NCI-H1694 treated with DMSO at 0.1 percent for 48 hours (cell line): ENCODE measurements around the gene AGXT.
A peak's percentile ranks its signal among the peaks of the same experiment; 100 is the strongest.

Experiments used
- DNase-seq: peaks from one replicate; lab custom pipeline; 2025; lab: John Stamatoyannopoulos, UW

AGXT gene

GRCh38 chr2:240916571-240917008, 48.0 kb downstream of the AGXT start:
- DNase-seq, result peak; percentile 13

- DNase-seq, result no peak
Observed at GRCh38 chr2:240917009-240917683, 48.5 kb downstream of the AGXT start.

GRCh38 chr2:240917684-240918257, 49.1 kb downstream of the AGXT start:
- no peak for DNase-seq

- DNase-seq, result no peak
Observed at GRCh38 chr2:240918258-240919091, 49.9 kb downstream of the AGXT start.

- DNase-seq, result no peak
Observed at GRCh38 chr2:240919161-240919781, 50.6 kb downstream of the AGXT start.

GRCh38 chr2:240919786-240920782, 51.5 kb downstream of the AGXT start:
- DNase-seq, result no peak

GRCh38 chr2:240920783-240921231, 52.2 kb downstream of the AGXT start:
- no peak for DNase-seq

- DNase-seq, result no peak
Observed at GRCh38 chr2:240921311-240921994, 52.8 kb downstream of the AGXT start.

- DNase-seq, result no peak
Observed at GRCh38 chr2:240921995-240922244, 53.3 kb downstream of the AGXT start.

- no peak for DNase-seq
Observed at GRCh38 chr2:240922245-240922981, 53.8 kb downstream of the AGXT start.

GRCh38 chr2:240922982-240923537, 54.4 kb downstream of the AGXT start:
- DNase-seq, result peak; percentile 15

- DNase-seq, result no peak
Observed at GRCh38 chr2:240925191-240925567, 56.6 kb downstream of the AGXT start.

- no peak for DNase-seq
Observed at GRCh38 chr2:240925568-240926515, 57.2 kb downstream of the AGXT start.

GRCh38 chr2:240926516-240927389, 58.1 kb downstream of the AGXT start:
- no peak for DNase-seq

- DNase-seq, result no peak
Observed at GRCh38 chr2:240927390-240927781, 58.8 kb downstream of the AGXT start.

GRCh38 chr2:240928476-240929363, 60.1 kb downstream of the AGXT start:
- DNase-seq, result no peak
